Measurements from ENCODE around the gene RYR3. TPM values are rescaled to one million over a fixed set of nuclear protein-coding genes. Genes with fewer than 3 reads are reported as not detected.

Gene RYR3
- total RNA-seq, 1 donor from 2014 or later: 0.61 TPM

DNA sequence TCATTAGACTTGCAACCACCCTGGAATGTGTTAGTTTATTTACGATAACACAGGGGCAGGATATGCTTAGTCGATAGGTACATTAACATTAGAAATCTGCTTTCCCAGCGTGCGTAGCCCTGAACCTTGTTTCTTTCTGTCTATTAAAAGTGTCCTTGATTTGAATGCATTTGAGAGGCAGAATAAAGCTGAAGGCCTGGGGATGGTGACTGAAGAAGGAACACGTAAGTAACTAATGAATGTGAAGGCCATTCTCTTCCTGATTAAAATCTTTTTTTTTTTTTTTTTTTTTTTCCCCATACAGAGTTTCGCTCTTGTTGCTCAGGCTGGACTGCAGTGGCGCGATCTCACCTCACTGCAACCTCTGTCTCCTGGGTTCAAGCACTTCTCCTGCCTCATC lies 514.7 kb downstream of the RYR3 start:
- H3K4me3 ChIP-seq: no peak overlapping the region
- no peak for DNase-seq
- H3K27me3 ChIP-seq: no peaks in the 10 kb centered on the region
- H3K9me3 ChIP-seq: no peaks in the 10 kb centered on the region
- TF ChIP-seq CTCF (IDR thresholded peaks at IDR 0.05): no peak
- no peaks in the 10 kb centered on the region for H3K36me3 ChIP-seq
- no peak for ATAC-seq
- no peak overlapping the region for H3K27ac ChIP-seq
- no peaks in the 10 kb centered on the region for H3K4me1 ChIP-seq
- intact Hi-C loops (cut with DNase I): no loop called here

DNA sequence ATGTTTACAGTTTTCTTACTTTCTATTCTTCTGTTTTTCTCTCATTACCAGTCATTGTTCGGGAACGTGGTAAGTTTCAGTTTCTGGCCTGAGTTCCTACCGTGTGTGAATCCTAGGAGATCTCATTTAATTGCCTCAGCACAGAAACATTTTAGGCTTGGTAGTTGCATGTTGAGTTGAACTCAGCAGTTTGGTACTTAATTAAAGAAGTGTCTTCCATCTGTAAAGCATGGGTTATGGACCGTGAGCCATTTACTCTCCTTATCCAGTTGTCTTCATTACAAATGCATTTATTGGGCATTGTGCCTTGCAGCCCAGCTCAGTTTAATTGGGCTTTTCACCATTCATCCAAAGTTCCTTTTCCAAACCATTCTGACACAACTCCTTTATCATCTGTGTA lies 515.4 kb downstream of the RYR3 start:
- H3K4me3 ChIP-seq: no peak overlapping the region
- intact Hi-C loops (cut with DNase I): no loop called here
- H3K4me1 ChIP-seq: no peaks in the 10 kb centered on the region
- DNase-seq (no peak), ATAC-seq (no peak)
- no peaks in the 10 kb centered on the region for H3K9me3 ChIP-seq
- no peaks in the 10 kb centered on the region for H3K27me3 ChIP-seq
- no peaks in the 10 kb centered on the region for H3K36me3 ChIP-seq
- TF ChIP-seq CTCF (IDR thresholded peaks at IDR 0.05): no peak
- no peak overlapping the region for H3K27ac ChIP-seq

- no peak overlapping the region for H3K27ac ChIP-seq
- no peaks in the 10 kb centered on the region for H3K9me3 ChIP-seq
- no peak for DNase-seq
- ATAC-seq: no peak
- H3K4me3 ChIP-seq: no peak overlapping the region
- no peaks in the 10 kb centered on the region for H3K4me1 ChIP-seq
- H3K27me3 ChIP-seq: no peaks in the 10 kb centered on the region
- H3K36me3 ChIP-seq: no peaks in the 10 kb centered on the region
- intact Hi-C loops (cut with DNase I): no loop called here
- TF ChIP-seq CTCF (IDR thresholded peaks at IDR 0.05): no peak
These were observed 519.6 kb downstream of the RYR3 start for GRCh38 chr15:33830351-33830750.

GRCh38 chr15:33831646-33832045 lies 520.9 kb downstream of the RYR3 start:
- intact Hi-C loops (cut with DNase I): no loop called here
- no peaks in the 10 kb centered on the region for H3K27me3 ChIP-seq
- H3K9me3 ChIP-seq: no peaks in the 10 kb centered on the region

DNA sequence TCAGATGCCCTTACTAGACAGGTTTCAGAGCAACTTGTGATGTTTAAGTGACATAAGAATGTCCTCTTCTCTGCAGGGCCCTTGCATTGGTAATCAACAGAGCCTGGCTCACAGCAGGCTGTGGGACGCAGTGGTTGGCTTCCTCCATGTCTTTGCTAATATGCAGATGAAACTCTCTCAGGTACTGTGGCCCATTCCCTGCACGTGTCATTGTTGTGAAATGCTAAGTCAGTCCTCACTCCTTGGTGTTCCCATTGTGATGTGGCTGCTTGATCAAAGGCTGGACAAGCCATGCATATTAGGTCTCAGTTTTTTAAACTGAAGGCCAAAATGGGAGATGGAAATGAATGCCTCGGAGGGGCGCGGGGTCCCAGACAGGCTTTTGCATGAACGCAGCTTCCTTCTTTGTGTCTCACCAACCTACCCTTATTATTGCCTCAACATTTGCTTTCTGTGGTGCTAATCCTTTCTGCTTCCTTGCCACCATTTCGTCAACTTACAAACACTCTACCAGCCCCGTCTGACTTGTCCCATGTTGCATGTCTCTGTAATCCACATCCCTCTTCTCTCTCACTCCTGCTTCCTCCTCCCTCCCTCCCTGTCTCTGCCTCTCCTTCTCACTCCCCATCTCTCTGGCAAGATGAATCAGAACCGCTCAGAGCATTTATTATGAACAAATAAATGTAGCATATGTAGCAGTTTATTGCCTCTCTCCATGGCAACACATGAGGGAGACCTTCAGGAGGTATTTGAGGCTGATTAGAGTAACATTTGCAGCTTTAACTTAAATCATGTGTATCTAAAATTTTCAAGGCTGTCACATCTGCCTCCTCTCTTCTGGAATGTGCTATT lies 524.4 kb downstream of the RYR3 start:
- Histone ChIP-seq H3K27ac (no peak overlapping the region), H3K4me3 (no peak overlapping the region), H3K36me3 (no peaks in the 10 kb centered on the region), H3K9me3 (no peaks in the 10 kb centered on the region), H3K4me1 (no peaks in the 10 kb centered on the region), H3K27me3 (no peaks in the 10 kb centered on the region)
- no peak for TF ChIP-seq CTCF (IDR thresholded peaks at IDR 0.05)
- no peak for DNase-seq
- intact Hi-C loops (cut with DNase I): no loop called here
- peak; percentile 16 for ATAC-seq

More at GRCh38 chr15:33831646-33832045, 520.9 kb downstream of the RYR3 start:
- Histone ChIP-seq H3K4me1 (no peaks in the 10 kb centered on the region), H3K4me3 (no peak overlapping the region), H3K27ac (no peak overlapping the region), H3K36me3 (no peaks in the 10 kb centered on the region)
- TF ChIP-seq CTCF (IDR thresholded peaks at IDR 0.05): no peak
- DNase-seq: no peak
- ATAC-seq: no peak

Measured in upper lobe of right lung (tissue), 1 donor.